ENCODE data around the gene HCLS1. TPM values are rescaled to one million over a fixed set of nuclear protein-coding genes. Genes with fewer than 3 reads are reported as not detected.
A peak's percentile ranks its signal among the peaks of the same experiment; 100 is the strongest.

The HCLS1 gene
- polyA plus RNA-seq, 3 donors = 311 to 483 (median 475) TPM

GRCh38 chr3:121649645-121650044 is 11.1 kb downstream of the HCLS1 start:
- H3K9me3 ChIP-seq (replicated peaks in 1 of 2; ENCODE audit: control insufficient read depth in 1 of 2, insufficient read depth in 1 of 2, low read length in 2 of 2) = no peaks in the 10 kb centered on the region
- H3K4me2 ChIP-seq (replicated peaks; ENCODE audit: extremely low read depth, low read length, poor library complexity, severe bottlenecking) = no peak overlapping the region
- H3K4me3 ChIP-seq (replicated peaks in 1 of 3; ENCODE audit: low read depth in 2 of 3, low read length in 3 of 3) = no peak overlapping the region
- H4K20me1 ChIP-seq (ENCODE audit: insufficient read depth, low read length) = peaks cover 87% of the 10 kb centered on the region
- TF ChIP-seq, protein P1, sequence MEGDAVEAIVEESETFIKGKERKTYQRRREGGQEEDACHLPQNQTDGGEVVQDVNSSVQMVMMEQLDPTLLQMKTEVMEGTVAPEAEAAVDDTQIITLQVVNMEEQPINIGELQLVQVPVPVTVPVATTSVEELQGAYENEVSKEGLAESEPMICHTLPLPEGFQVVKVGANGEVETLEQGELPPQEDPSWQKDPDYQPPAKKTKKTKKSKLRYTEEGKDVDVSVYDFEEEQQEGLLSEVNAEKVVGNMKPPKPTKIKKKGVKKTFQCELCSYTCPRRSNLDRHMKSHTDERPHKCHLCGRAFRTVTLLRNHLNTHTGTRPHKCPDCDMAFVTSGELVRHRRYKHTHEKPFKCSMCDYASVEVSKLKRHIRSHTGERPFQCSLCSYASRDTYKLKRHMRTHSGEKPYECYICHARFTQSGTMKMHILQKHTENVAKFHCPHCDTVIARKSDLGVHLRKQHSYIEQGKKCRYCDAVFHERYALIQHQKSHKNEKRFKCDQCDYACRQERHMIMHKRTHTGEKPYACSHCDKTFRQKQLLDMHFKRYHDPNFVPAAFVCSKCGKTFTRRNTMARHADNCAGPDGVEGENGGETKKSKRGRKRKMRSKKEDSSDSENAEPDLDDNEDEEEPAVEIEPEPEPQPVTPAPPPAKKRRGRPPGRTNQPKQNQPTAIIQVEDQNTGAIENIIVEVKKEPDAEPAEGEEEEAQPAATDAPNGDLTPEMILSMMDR (IDR thresholded peaks at IDR 0.05) = no peak
- H3K9ac ChIP-seq (ENCODE audit: insufficient read depth, low read length, poor library complexity, severe bottlenecking) = no peak overlapping the region
- H3K4me1 Mint-ChIP-seq = peaks cover 14% of the 10 kb centered on the region
- intact Hi-C loops (cut with micrococcal nuclease) = loop anchor here in 1 of 2 donors (10.0 kb wide), 1 partner anchor 105 kb away; the partner anchor contains the start of gene POLQ
- no peak overlapping the region for H3K4me3 Mint-ChIP-seq
- peaks cover 69 to 81% of the 10 kb centered on the region in 2 donors for H3K36me3 Mint-ChIP-seq
- H3K27ac Mint-ChIP-seq = peak overlapping the region in 2 of 7 donors; percentile 41 to 54
- H3K36me3 ChIP-seq (replicated peaks in 1 of 2; ENCODE audit: control insufficient read depth in 1 of 2, insufficient read depth in 2 of 2, low read length in 2 of 2) = peaks cover 72 to 84% of the 10 kb centered on the region in 2 donors
- peaks cover 64% of the 10 kb centered on the region for H3K79me2 ChIP-seq (ENCODE audit: insufficient read depth, low read length)
- peaks cover 0 to 1% (median 0%) of the 10 kb centered on the region in 3 donors for H3K27me3 Mint-ChIP-seq (ENCODE audit: low read depth in 3 of 3)
- no peak overlapping the region for H3K27ac ChIP-seq (ENCODE audit: low read depth in 1 of 2, low read length in 2 of 2)
- peaks cover 0 to 11% of the 10 kb centered on the region in 2 donors for H3K4me1 ChIP-seq (ENCODE audit: control insufficient read depth in 1 of 2, insufficient read depth in 2 of 2, low read length in 2 of 2)
- no peak overlapping the region for H2AFZ ChIP-seq (ENCODE audit: insufficient read depth, low read depth, low read length, poor library complexity, severe bottlenecking)
- DNase-seq = no peak
- H3K9me3 Mint-ChIP-seq = no peaks in the 10 kb centered on the region
- H3K27me3 ChIP-seq (ENCODE audit: control insufficient read depth in 2 of 2, insufficient read depth in 2 of 2, low read length in 2 of 2) = no peaks in the 10 kb centered on the region

DNA sequence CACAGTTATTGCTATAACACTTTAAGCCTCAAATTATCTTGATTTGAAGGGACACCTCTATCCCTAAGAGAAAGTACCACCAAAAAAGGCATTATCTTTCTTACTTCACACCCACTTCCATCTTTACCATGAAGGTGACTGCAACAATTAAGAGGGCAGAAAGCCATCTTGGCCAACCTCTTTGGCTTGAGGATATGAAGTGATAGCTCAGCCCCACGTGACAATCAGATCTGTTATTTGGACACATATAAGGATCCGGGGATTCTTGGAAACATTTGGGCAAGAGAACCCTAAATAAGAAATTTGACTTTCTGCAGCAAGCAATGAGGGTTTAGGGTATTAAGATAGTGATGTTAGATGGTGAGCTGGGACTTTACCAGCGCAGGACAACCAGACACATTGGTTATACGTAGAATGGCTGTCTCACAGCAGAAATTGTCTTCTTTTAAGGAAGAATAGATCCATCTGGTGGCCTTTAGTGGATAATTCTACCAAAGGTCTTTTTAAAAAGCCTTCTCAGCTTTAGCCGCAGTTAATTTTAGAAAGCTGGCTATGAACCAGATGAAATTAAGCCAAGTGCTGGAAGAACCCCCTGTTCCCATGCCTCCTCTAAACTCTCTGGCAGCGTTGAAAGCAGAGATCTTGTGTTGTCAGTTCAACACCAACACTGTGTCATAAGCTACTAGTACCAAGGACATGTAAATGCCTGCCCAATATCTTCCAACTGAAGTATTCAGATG is 12.3 kb downstream of the HCLS1 start:
- Histone ChIP-seq H3K36me3 (replicated peaks in 1 of 2; ENCODE audit: control insufficient read depth in 1 of 2, insufficient read depth in 2 of 2, low read length in 2 of 2) (peaks cover 72 to 84% of the 10 kb centered on the region in 2 donors), H2AFZ (ENCODE audit: insufficient read depth, low read depth, low read length, poor library complexity, severe bottlenecking) (no peak overlapping the region), H3K4me3 (replicated peaks in 1 of 3; ENCODE audit: low read depth in 2 of 3, low read length in 3 of 3) (no peak overlapping the region), H3K4me1 (ENCODE audit: control insufficient read depth in 1 of 2, insufficient read depth in 2 of 2, low read length in 2 of 2) (peaks cover 0 to 7% of the 10 kb centered on the region in 2 donors), H3K9ac (ENCODE audit: insufficient read depth, low read length, poor library complexity, severe bottlenecking) (no peak overlapping the region), H3K27ac (ENCODE audit: low read depth in 1 of 2, low read length in 2 of 2) (no peak overlapping the region), H3K4me2 (replicated peaks; ENCODE audit: extremely low read depth, low read length, poor library complexity, severe bottlenecking) (no peak overlapping the region), H3K79me2 (ENCODE audit: insufficient read depth, low read length) (peaks cover 51% of the 10 kb centered on the region), H4K20me1 (ENCODE audit: insufficient read depth, low read length) (peaks cover 87% of the 10 kb centered on the region), H3K9me3 (replicated peaks in 1 of 2; ENCODE audit: control insufficient read depth in 1 of 2, insufficient read depth in 1 of 2, low read length in 2 of 2) (no peaks in the 10 kb centered on the region), H3K27me3 (ENCODE audit: control insufficient read depth in 2 of 2, insufficient read depth in 2 of 2, low read length in 2 of 2) (no peaks in the 10 kb centered on the region)
- TF ChIP-seq, protein P1 (IDR thresholded peaks at IDR 0.05) = no peak
- Mint-ChIP-seq H3K4me1 (peaks cover 10% of the 10 kb centered on the region), H3K27me3 (ENCODE audit: low read depth in 3 of 3) (peaks cover 0 to 1% (median 0%) of the 10 kb centered on the region in 3 donors), H3K9me3 (no peaks in the 10 kb centered on the region), H3K4me3 (no peak overlapping the region), H3K27ac (peak overlapping the region in 2 of 7 donors; percentile 37 to 71), H3K36me3 (peaks cover 69 to 81% of the 10 kb centered on the region in 2 donors)
- no peak for DNase-seq
- WGBS (ENCODE audit: insufficient coverage) = 100% methylated on average over 6 of the region's 6 CpGs
- intact Hi-C loops (cut with micrococcal nuclease) = no loop called here

Measured in CD14-positive monocyte (primary cell).